HG03064 (cell line): ENCODE data around the gene TPRN.
A peak's percentile ranks its signal among the peaks of the same experiment; 100 is the strongest.

Source experiments
- ATAC-seq: cut with Tn5 transposase; IDR thresholded peaks from one replicate; pipeline ENCODE4 v1.9.1; 2021; ENCODE audit warnings: low read depth; ENCODE audit not compliant: unreplicated experiment

The TPRN gene

DNA sequence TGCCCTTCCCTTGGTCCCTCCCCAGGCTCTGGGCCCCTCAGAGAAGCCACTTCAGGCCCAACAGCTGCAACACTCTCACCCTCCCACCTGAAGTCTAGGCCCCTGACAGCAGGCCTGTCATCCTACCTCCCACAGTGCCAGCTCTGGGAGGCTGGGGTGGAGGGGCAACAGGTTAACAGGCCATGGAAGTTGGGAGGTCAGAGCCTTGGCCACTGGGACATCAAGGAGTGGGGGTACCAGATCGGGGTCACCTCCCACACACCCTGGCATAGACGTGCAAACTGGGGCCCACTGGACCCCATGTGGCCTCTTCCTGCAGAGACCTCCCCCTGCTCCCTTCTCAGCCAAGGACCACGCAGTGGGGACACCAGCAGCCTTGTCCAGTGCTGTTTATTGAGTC, 9.3 kb downstream of the TPRN start:
- ATAC-seq, result no peak

GRCh38 chr9:137190315-137190856, 10.2 kb downstream of the TPRN start:
- no peak for ATAC-seq

DNA sequence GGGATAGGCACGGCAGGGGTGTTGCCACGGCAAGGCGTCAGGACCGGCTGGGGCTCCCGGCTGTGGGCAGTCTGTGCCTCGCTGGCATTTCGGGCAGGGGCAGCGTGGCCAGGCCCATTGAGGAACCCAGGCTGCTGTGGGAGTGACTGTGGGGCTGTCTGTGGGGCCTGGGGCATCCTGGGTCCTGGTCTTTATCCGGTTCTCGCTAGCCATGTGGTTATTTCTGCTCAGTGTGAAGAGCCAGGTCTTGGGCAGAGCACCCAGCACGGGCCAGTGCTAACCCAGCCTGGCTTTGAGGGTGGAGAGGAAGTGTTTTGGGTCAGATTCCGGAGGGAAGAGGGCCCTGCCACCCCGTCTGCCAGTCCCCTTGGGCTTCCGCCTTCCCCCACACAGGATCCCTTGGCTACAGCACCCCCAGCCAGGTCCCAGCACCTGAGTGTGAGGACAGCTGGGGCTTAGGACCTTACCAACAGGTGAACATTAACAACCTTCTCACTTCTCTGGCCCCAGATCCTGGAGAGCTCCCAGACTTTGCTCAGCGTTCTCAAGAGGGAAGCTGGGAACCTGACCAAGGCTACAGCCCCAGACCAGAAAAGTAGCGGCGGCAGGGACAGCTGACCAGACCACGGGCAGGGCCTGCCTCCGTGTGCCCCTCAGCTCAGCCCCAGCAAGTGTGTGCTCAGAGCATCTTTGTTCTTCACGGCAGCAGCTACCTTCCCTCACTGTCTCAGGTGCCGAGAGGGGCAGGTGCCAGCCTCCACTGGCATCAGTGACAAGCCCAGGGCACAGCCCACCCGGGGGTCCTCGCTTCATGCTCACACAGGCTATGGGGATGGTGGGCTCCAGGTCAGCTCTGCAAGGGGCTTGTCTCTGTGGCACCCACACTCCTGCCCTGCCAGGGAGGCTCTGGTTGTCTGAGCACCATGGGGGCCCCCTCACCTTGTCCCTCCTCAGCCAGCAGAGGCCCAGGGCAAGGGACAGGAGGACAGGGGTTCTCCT, 10.9 kb downstream of the TPRN start:
- no peak for ATAC-seq

- ATAC-seq, result peak; percentile 60
Measured at GRCh38 chr9:137188490-137189296, 11.8 kb downstream of the TPRN start, which contains the start of the genes ANAPC2 and SSNA1. Gene ANAPC2 (minus strand): TSS chr9:137188560. CDS start chr9:137188532, 28 bp downstream. Gene SSNA1 (plus strand): TSS chr9:137188676. CDS start chr9:137188727, 51 bp downstream.

DNA sequence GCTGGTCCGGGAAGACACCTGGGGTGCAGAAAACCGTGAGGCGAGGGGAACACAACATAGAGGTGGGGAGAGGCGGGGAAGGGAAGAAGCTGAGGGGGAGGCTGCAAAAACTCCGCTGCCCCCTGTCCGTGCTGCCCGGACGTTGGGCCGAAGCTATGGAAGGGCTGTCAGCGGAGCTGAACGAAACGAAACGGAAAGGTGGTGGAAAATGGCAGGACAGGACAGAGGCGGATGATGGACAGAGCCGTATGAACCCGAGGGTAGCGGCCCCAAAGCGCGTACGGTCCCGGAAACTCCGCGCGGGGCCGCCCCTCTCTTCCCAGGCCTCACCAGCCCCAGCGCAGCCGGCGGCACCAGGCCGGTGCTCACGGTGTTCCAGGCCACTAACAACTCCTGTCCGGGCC, 12.5 kb downstream of the TPRN start:
- no peak for ATAC-seq

DNA sequence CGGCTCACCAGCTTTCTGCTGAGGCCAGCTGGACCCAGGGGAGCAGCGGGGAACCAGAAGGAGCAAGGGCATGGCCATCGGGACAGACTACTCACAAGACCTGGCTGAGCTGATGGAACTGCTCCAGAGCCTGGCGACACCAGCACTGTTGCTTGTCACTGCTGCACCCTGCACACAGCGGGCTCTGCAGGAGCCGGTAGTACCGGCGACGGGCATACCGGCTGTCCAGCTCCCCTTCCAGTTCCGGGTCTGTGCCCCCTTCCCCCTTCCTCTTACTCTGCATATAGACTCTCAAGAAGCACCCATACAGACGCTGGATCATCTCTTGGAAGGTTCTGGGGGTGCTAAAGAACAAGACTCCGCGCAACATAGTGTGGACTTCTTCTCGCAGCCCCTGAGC, 13.2 kb downstream of the TPRN start:
- ATAC-seq, result no peak

- ATAC-seq, result no peak
Measured at GRCh38 chr9:137186385-137186784, 14.2 kb downstream of the TPRN start.

DNA sequence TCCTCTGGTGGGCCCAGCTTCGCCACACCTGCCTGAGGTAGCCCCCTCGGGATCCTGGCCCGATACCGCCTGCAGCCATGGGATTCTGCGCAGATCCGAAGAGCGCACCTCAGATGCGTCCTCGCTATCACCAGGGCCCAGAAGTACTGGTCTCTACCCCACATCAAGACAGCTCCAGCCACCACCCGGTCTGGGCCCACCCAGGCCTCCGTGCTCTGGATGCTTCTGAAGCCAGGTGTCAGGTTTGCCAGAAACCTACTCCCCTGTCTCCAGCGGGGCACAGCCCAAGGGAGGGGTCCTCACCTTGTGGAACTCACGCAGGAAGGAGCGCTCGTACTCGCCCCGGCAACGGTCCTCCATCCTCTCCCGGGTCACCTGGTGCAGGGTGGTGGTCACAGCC, 14.6 kb downstream of the TPRN start:
- no peak for ATAC-seq

- no peak for ATAC-seq
Measured at GRCh38 chr9:137184881-137185660, 15.5 kb downstream of the TPRN start.

- no peak for ATAC-seq
Measured at GRCh38 chr9:137183980-137184595, 16.5 kb downstream of the TPRN start.

- no peak for ATAC-seq
Measured at GRCh38 chr9:137182836-137183235, 17.7 kb downstream of the TPRN start.

- no peak for ATAC-seq
Measured at GRCh38 chr9:137181680-137182079, 18.9 kb downstream of the TPRN start.

- no peak for ATAC-seq
Measured at GRCh38 chr9:137180491-137180890, 20.1 kb downstream of the TPRN start.

DNA sequence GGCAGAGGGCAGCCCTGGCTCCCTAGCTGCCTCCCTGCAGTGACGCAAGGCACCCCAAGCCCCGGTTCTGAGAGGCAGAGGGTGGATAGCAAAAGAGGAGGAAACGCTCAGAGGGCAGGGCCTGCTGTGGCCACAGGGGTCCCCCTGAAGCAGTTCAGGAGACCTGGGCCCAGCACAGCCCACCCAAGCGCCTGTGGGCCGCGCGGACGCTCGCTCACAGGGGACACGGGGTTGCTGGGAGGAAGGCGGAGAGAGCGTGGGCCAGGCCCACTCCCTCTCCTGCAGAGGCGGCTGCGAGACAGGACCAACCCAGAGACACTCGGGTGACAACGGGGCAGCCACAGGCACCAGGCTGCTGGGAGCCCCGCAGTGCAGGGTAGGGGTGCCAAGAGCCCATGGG, 20.8 kb downstream of the TPRN start:
- ATAC-seq, result no peak

GRCh38 chr9:137178939-137179630, 21.5 kb downstream of the TPRN start:
- ATAC-seq, result no peak

GRCh38 chr9:137178201-137178938, 22.2 kb downstream of the TPRN start:
- no peak for ATAC-seq

- ATAC-seq, result no peak
Measured at GRCh38 chr9:137176302-137177182, 24.0 kb downstream of the TPRN start.
